ENCODE results near the gene LPIN1.

LPIN1 gene

DNA sequence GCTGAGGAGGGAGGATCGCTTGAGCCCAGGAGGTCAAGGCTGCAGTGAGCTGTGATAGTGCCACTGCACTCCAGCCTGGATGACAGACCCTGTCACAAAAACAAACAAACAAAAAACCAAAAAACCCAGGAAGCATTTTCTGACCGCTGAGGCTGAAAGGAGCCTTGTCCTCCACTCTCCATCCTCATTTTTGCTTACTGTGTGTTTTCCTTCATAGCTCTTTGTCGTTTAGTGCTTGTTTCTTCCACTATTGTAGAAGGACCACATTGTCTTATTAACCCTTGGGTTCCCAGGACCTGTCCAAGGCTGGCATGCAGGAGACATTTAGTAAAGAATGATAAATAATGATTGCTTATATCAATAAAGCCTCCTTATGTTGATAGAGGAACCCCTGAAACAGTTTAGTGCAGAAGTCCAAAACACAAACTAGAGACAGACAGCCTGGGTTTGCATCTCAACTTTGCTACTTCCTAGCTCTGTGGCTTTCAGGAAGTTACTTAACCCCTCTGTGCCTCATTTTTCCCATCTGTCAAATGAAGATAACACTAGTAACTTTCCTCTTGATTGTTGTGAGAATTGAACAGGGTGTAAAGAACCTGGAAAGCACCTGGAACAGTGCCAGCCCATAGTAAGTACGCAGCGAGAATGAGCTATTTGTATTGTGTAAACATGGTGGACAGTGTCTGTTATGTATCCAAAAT is 126.0 kb downstream of the LPIN1 start:
- DNase-seq, result no peak

GRCh38 chr2:11872948-11873269 is 126.5 kb downstream of the LPIN1 start:
- no peak for DNase-seq

DNA sequence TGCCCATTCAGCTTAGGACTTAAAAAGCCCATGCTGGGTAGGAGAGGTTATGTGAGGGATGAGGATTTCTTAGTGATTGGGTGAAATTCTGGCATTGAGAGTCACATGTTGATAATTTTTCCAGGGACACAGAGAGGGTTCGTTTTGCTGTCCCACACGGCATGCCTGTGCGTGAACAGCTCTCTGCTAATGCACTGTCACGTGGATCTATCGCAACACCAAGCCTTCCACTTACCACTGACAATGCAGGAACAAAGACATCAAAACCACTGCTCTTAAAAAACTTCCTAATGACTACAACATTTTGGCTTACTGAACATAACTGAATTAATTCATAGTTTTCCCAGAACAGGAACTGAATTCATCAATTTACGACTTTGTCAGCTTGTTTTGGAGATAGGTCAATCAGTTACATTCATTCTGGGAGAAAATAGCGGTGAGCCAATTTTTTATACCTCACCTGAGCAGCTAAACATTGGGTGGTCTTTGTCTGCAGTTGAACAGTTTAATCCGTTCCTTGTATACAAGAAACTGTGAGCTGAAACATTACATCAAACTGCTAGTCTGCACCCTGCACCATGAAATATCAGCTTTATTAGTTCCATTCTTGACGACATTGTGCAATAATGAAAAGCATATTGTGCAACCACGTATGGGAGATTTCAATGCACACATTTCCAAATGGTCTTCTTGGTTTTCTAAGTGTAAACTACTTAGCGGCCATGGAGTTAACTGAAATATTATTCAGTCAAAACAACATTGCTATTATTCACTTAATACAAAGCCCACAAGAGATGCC is 127.1 kb downstream of the LPIN1 start:
- DNase-seq, result no peak

GRCh38 chr2:11874861-11875260 is 128.4 kb downstream of the LPIN1 start:
- DNase-seq, result no peak

DNA sequence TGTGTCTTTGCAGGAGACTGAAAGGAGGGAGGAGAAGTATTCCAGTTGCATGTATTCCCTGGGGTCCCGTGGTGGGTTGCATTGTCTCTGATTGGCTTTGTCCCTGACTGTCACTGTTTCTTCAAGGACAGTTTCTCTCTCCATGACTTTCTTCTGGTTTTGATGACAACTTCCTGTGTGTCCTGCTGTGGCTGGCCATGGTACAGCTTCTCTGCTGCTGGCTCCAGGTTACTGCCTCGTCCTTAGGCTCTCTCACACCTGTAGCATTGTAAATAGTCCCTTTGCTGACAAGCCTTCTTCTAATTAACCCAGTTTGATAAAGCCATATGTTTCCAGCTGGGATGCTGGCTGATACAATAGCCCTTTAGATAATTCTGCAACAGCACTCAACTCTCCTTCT is 129.0 kb downstream of the LPIN1 start:
- DNase-seq, result no peak

GRCh38 chr2:11876436-11876835 is 130.0 kb downstream of the LPIN1 start:
- no peak for DNase-seq

- DNase-seq, result no peak
Observed at GRCh38 chr2:11876889-11877288, 130.5 kb downstream of the LPIN1 start.

Measured in activated CD8-positive, alpha-beta memory T cell treated with anti-CD3 and anti-CD28 coated beads, Interleukin-2, amount 50 U/mL, for 4 hours (primary cell).